ENCODE data around the gene PPARD.

The PPARD gene

DNA sequence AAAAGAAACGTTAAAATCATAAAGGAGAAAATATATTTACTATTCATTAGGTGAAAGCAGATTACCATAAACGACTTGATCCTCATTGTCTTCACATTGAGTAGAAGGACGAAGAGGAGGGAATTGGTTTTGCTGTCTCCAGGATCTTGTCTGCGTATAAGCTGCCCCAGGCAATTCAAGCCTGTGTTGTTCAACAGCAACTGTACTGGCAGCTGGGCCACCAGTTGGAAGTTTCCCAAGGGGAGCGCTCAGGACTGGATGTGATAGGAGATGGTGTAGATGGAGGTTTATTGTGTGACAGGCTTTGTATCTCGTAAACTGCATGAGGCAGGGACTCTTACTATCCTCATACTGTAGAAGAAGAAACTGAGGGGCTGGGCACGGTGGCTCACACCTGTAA lies 105.8 kb downstream of the PPARD start:
- no peak for DNase-seq

GRCh38 chr6:35449287-35449881 lies 107.0 kb downstream of the PPARD start:
- DNase-seq = peak; percentile 49

DNA sequence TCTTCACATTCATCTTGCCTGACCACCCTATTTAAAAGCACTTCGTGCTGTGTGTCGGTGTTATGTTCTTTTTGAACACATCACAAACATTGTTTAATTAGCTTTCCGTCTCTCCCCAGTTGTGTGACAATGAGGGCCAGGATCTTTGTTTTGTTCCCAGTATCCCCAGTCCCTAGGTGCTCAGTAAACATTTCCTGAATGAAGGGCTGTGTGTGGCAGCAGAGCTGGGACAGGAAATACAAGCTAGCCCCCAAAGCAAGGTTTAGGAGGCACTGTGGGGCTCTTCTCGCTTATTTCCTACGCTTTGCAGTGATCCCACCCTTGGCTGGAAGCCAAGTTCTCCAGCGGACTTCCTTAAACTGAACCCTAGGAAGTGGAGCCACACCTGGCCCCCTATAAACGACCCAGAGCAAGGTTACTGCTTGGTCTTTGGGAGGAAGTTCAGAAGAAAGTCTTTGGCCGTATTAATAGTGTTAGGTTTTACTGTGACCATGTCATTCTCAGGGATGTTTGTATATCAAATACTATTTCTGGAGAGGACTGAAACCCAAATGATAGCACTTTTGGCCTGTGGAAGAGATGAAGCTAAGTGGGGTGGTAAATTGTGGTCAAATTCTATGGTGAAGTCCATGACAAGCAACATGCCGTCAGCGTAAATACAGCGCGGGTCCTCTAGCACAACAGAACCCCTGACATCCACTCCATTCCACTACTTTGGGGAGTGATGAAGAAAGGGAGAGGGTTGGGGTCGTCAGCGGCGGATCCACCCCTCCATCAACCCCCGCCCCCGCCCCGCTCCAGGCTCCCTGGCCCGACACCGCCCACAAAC lies 109.2 kb downstream of the PPARD start:
- DNase-seq = no peak

GRCh38 chr6:35452183-35453090 lies 110.1 kb downstream of the PPARD start, which contains the start of gene FANCE:
Gene FANCE (plus strand): TSS chr6:35452338. CDS start chr6:35452546, 208 bp downstream.
- peak; percentile 76 for DNase-seq

DNA sequence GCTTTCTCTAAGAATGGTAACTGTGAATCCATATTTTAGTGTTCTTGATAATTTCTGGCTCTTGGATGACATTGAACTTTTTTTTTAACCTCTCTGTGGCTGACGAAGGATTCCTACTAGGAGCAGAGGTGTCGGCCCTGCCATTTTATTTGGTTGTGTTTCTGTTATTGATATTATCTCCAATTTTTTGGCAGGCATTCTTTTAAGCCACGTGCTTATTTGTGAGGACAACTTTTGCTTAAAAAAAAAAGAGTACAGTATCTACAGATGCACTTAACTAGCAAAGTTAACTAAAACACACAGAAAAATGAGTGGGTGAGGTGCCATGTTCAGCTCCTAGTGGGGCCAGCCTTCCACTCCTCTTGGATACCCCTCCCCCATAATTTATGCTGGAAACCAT lies 110.9 kb downstream of the PPARD start:
- DNase-seq = no peak

DNA sequence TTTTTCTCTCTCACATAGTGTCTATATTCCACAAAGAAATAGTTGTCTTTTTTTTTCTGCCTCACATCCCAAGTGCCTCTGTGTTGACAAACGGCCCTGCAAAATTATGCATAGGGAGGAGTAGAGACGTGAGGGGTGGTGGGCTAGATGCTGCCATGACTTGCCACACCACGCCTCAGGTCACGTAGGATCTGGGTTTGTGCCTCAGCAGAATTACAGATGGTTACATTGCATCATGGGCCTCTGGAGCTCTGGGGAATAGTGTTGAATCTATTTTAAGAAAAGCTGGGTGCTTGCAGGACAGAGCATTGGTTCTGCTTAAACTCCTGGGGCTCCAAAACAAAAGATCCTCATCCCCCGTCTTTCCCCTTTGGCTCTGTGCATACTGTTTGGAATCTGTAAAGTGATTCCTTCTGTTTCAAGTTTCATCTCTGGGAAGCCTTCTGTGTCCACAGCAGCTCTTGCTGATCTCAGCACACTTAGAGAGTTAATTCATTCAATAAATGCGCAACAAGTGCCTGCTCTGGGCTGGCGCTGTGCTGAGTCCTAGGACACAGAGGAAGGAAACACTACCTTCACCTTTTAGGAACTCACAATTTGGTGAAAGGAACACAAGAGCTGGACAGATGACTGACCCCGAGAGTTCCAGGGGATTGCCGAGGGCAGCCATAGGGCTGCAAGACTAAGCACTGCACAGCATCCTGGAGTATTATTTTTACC lies 112.2 kb downstream of the PPARD start:
- no peak for DNase-seq

- no peak for DNase-seq
Observed at GRCh38 chr6:35457907-35458306, 115.5 kb downstream of the PPARD start.

DNA sequence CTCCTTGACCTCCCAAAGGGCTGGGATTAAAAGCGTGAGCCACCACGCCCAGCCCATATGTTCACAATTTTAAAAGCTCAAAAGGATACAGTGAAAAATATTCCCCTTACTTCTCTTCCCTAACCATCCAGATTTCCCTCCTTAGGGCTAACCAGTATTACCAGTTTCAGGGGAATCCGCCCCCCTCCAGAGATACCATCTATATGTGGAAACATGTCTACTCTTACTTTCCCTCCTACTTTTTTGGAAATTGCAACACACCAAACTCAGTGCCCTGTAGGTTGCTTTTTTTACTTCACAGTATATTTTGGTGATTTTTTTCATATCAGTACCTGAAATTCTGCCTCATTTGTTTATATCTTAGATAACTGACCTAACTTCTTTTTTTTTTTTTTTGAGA lies 118.9 kb downstream of the PPARD start:
- no peak for DNase-seq

- no peak for DNase-seq
Observed at GRCh38 chr6:35463292-35463691, 120.9 kb downstream of the PPARD start.

DNA sequence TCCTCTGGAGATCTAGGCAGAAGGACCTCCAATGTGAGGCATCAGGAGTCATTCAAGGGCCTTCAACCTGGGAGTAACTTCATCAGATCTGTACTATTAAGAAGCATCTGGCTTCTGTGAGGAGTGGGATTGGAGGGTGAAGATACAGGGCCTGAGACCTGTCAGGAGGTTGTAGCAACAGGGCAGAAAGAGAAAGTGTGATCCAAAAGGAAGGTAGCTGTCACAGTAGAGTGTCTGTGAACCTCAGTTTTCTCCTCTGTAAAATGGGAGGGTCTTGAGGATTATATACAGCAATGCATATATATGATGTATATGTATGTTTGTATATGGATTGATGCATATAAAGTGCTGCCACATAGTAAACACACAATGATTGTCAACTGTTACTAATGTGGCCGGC lies 123.3 kb downstream of the PPARD start:
- DNase-seq = no peak

GRCh38 chr6:35468181-35468979 lies 126.0 kb downstream of the PPARD start, which contains the start of gene RPL10A:
Gene RPL10A (plus strand): TSS chr6:35468401. CDS start chr6:35468435, 34 bp downstream.
- peak; percentile 89 for DNase-seq

DNA sequence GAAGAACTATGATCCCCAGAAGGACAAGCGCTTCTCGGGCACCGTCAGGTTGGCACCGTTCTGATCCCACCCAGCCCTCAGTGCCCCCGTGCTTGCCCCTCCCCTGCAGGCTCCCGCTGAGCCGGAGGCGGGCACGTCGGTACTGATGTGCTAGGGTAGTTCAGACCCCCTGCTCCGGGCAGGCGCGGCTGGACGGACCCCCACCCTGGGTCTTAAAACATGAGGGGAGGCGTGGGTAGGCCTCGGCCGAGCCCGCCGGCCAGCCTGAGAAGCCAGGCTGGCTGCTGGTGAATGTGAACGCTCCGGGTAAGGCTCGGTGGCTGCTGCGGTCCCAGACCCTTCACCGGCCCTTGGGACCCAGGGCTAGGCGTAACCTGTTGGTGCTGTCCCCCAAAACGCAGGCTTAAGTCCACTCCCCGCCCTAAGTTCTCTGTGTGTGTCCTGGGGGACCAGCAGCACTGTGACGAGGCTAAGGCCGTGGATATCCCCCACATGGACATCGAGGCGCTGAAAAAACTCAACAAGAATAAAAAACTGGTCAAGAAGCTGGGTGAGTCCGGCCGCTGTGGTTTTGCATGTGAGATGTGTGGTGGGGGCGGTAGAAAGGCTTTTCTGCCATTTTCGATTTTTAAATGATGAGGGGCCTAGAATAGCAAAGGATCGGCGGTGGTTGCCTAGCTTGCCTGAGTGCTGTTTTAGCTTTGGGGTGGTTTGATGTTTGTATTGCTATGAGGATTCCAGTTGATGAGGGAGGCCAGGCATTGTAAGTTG lies 126.8 kb downstream of the PPARD start:
- no peak for DNase-seq

- DNase-seq = no peak
Observed at GRCh38 chr6:35469751-35470662, 127.6 kb downstream of the PPARD start.

- DNase-seq = no peak
Observed at GRCh38 chr6:35470663-35471120, 128.3 kb downstream of the PPARD start.

DNA sequence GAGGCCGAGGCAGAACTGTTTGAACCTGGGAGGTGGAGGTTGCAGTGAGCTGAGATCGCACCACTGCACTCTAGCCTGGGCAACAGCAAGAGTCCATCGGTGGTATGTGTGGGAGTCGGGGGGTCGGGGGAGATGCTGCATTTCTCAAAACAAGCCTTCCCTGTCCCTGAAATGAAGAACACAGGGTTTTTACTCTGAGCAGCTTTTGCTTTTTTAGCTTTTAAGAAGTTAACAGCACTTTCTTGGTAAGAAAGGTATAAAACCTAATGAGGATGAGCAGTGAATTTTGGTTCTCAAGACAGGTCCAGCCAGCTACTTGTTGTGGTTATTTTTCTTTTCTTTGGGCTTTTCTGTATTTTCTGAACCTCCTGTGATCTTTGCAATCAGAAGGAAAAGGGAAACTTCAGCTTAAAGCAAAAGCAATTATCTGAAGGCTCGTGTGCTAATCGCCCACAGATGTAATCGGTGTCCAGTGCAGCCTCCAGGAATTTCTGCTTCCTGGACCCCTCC lies 129.5 kb downstream of the PPARD start:
- DNase-seq = no peak

DNA sequence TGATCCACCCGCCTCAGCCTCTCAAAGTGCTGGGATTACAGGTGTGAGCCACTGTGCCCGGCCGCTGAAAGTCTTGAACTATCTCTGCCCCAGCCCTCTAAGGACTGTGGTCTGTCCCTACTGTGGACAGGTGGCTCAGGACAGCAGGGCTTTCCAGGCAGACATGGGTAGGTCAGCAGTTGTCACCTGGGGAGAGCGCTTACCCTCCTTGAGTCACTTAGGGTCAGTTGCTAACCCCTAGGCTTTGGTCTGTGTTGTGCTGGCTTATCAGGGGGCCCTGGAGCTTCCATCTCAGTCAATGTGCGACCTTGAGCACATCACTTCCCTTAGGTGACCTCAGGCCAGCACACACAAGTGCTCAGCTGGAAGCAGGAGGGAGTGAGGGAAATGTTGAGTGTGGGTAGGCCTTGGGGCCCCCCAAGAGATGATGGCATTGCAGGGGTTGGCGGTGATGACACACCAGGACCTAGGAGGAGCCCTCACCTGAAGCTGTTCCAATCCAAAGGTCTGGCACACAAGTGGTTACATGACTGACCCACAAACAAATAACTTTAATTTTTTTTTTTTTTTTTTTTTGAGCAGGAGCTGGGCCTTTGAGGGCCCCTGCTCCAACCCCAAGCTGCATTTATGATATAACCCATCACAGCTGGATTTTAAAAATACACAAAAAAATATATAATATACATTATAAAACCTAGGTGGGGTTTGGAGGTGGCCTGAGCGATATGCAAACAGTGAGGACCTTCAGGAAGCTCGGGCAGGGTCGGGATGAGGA lies 130.9 kb downstream of the PPARD start:
- DNase-seq = no peak

DNA sequence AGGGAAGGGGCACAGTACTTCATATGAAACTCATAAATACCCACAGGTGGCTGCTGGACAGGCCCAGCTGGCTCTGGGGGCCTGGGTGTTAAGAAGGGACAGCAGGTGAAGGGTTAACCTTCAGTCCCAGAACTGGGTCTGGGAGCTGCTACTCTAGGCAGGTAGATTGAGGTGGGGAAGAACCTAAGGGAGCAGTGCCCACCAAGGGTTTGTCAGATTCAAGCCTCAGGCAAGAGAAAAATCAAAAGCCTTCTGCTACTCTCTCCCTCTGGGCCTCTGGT lies 131.4 kb downstream of the PPARD start:
- DNase-seq = no peak

DNA sequence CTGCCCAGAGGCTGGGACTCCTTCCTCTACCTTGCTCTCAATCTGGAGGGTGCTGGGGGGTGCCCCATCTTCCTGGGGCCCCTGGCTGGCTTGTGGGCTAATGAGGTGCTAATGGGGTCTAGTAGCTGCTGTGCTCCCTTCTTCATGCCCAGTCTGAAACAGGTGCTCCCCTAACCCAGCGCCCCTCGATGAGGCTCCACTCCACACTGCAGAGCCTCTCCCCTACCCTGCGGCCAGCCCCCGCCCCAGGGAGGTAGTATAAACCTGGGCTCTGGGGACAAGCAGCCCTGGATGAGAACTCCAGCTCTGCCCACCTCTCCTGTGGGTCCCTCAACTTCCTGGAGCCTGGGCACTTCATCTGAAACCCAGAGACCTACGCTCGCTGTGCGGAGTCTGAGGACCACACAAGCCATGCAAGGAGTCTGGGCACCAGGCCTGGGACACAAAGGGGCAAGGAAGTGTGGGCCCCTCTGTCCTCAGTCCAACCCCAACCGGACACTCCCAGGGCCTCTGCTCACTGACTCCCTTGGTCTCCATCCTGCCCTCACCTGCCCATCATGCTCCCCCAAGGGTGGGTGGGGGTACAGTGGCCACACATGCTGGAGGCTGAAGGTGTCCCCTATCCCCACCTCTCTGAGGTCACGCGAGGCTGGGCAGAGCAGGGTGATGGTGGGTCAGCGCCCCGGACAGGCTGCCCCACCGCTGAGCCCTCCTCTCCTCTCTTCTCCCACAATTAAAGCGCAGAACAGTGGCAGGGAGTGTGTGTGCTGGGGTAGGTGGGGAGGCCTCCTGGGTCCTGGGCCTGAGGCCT lies 132.0 kb downstream of the PPARD start:
- no peak for DNase-seq
